ENCODE data around the gene TIGD7.

Gene TIGD7

GRCh38 chr16:3321816-3322215, 16.6 kb upstream of the TIGD7 start:
- Histone ChIP-seq H4K20me1 (ENCODE audit: insufficient read depth, low read length) (no peaks in the 10 kb centered on the region), H3K79me2 (ENCODE audit: low read length) (no peaks in the 10 kb centered on the region), H3K9me3 (ENCODE audit: insufficient read depth, low read length) (peaks cover 14% of the 10 kb centered on the region; the same call in 1 of the 2 replicates), H2AFZ (ENCODE audit: low read depth, low read length) (no peak overlapping the region), H3K36me3 (replicated peaks; ENCODE audit: low read depth, low read length) (peaks cover 18% of the 10 kb centered on the region), H3K27me3 (ENCODE audit: low read depth, low read length) (no peaks in the 10 kb centered on the region), H3K27ac (ENCODE audit: low read length) (no peak overlapping the region), H3K4me2 (ENCODE audit: low read length) (no peak overlapping the region), H3K4me1 (ENCODE audit: low read length) (no peaks in the 10 kb centered on the region), H3K9ac (ENCODE audit: low read length) (no peak overlapping the region), H3K4me3 (ENCODE audit: low read length) (no peak overlapping the region)
- TF ChIP-seq EZH2phosphoT487 (IDR thresholded peaks at IDR 0.05; ENCODE audit: low read depth) (no peak), CTCF (IDR thresholded peaks at IDR 0.05; ENCODE audit: low read depth, low read length) (no peak)

- Histone ChIP-seq H3K27ac (ENCODE audit: low read length) (no peak overlapping the region), H3K4me1 (ENCODE audit: low read length) (no peaks in the 10 kb centered on the region), H3K36me3 (replicated peaks; ENCODE audit: low read depth, low read length) (peaks cover 34% of the 10 kb centered on the region), H2AFZ (ENCODE audit: low read depth, low read length) (no peak overlapping the region), H3K4me2 (ENCODE audit: low read length) (no peak overlapping the region), H3K9me3 (ENCODE audit: insufficient read depth, low read length) (peaks cover 26% of the 10 kb centered on the region; the same call in 1 of the 2 replicates), H3K27me3 (ENCODE audit: low read depth, low read length) (no peaks in the 10 kb centered on the region), H4K20me1 (ENCODE audit: insufficient read depth, low read length) (no peaks in the 10 kb centered on the region), H3K79me2 (ENCODE audit: low read length) (no peaks in the 10 kb centered on the region), H3K9ac (ENCODE audit: low read length) (no peak overlapping the region), H3K4me3 (ENCODE audit: low read length) (no peak overlapping the region)
- TF ChIP-seq EZH2phosphoT487 (IDR thresholded peaks at IDR 0.05; ENCODE audit: low read depth) (no peak), CTCF (IDR thresholded peaks at IDR 0.05; ENCODE audit: low read depth, low read length) (no peak)
Measured at GRCh38 chr16:3317315-3317999, 12.2 kb upstream of the TIGD7 start.

GRCh38 chr16:3311496-3311895, 6.3 kb upstream of the TIGD7 start:
- Histone ChIP-seq H3K79me2 (ENCODE audit: low read length) (no peaks in the 10 kb centered on the region), H3K9me3 (ENCODE audit: insufficient read depth, low read length) (peaks cover 12% of the 10 kb centered on the region; the same call in 1 of the 2 replicates)

More at GRCh38 chr16:3311496-3311895, 6.3 kb upstream of the TIGD7 start:
- Histone ChIP-seq H2AFZ (ENCODE audit: low read depth, low read length) (no peak overlapping the region), H3K9ac (ENCODE audit: low read length) (no peak overlapping the region), H3K27me3 (ENCODE audit: low read depth, low read length) (no peaks in the 10 kb centered on the region), H3K4me1 (ENCODE audit: low read length) (no peaks in the 10 kb centered on the region), H4K20me1 (ENCODE audit: insufficient read depth, low read length) (no peaks in the 10 kb centered on the region), H3K36me3 (replicated peaks; ENCODE audit: low read depth, low read length) (peaks cover 25% of the 10 kb centered on the region), H3K27ac (ENCODE audit: low read length) (no peak overlapping the region), H3K4me2 (ENCODE audit: low read length) (no peak overlapping the region), H3K4me3 (ENCODE audit: low read length) (no peak overlapping the region)
- TF ChIP-seq CTCF (IDR thresholded peaks at IDR 0.05; ENCODE audit: low read depth, low read length) (no peak), EZH2phosphoT487 (IDR thresholded peaks at IDR 0.05; ENCODE audit: low read depth) (no peak)
